AG08395 (cell line): ENCODE data around the gene PDK4.
"Not testable (repeated sequence)": the region's sequence is repeated elsewhere in the genome, so short reads cannot be mapped to it uniquely, and the experiment has no call there.

Source experiments
- DNase-seq: peaks from one replicate; pipeline ENCODE4 v3.0.0; 2012; ENCODE audit warnings: mixed read lengths, low spot score

PDK4 gene

DNA sequence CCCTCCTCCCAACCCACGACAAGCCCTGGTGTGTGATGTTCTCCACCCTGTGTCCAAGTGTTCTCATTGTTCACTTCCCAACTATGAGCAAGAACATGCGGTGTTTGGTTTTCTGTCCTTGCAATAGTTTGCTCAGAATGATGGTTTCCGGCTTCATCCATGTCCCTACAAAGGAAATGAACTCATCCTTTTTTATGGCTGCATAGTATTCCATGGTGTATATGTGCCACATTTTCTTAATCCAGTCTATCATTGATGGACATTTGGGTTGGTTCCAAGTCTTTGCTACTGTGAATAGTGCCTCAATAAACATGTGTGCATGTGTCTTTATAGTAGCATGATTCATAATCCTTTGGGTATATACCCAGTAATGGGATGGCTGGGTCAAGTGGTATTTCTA, 8.5 kb upstream of the PDK4 start:
- DNase-seq, result not testable (repeated sequence)

DNA sequence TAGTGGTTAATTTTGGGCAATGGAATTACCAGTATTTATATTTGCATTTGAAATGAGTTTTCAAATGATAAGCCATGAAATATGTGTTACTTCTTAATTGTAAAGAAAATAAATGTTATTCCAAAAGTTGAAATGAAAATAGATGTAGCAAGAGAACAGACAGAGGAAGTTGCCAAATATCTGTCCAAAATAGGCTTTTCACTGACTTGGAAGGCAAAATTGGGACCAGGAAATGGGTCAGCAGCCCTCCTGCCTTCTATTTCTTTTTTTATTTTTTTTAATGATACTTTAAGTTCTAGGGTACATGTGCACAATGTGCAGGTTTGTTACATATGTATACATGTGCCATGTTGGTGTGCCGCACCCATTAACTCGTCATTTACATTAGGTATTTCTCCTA, 8.1 kb upstream of the PDK4 start:
- not testable (repeated sequence) for DNase-seq

DNA sequence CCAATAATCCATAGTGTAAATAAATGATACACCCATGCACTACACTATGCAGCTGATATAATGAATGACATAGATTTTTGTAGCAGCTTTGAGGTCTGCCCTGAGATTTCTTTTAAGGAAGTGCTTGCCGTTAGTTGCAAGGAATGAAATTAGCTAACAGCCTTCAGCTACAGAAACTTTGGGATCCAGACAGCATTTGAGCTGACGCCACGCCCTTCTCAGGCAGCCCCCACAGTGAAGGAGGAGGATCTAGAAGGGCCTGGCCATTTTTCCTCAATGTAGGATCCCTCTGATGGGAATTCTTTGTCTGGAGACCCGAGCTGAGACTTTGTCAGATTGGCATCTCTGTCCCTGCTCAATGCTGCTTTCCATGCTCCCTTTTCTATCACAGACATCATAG, 6.1 kb upstream of the PDK4 start:
- no peak for DNase-seq

DNA sequence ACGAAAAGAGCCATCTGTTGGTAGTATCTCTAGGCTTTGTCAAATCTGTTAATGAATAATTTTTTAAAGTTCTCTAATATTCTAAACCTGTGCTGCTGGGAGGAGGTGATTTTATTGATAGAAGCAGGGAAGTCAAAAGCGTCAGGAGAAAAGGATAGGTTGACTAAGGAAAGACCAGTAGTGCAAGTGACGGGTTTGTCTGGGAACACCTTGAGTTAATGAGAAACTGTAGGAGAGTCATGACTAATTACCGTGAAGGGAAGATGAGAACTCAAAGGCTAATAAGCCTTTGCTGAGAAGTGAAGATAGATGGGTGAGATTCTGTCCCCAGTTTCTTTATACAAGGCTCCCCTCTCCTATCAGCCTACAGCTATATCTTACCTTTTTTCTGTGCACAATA, 5.0 kb upstream of the PDK4 start:
- no peak for DNase-seq

DNA sequence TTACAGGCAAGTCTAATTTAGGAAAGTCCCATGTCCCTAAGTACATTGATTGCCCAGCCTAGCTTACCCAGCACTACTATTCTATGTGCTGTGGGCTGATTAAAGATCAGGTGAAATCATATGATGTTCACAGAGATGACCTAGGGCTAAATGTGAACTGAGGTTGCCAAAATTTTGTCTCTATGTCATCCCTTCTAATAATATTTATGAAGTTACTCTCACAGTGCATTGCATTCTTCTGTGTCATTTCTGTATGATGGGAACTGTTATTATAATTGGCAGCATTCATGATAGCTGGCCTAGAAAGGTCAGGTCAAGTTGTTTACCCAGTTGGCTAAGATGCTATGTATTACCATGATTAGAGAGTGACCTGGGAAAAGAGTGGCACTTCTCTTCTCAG, 2.8 kb upstream of the PDK4 start:
- DNase-seq, result no peak

DNA sequence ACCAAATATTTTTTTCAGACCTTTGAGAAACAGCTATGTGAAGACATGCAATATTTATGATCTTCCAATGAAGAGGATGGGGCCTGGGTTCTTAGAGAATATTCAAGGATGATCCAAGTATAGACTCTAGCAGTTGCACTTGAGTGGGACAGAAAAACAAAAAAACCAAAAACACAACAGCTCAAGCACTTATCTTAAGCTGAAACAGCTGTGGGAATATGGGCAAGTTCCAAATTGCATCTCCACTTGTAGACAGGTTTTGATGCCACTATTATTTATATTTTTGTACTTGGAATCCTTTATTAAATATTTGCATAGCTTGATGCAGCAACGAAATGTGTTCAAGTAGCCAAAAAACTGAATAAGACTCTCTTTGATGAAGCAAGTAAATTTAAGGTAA, 2.2 kb upstream of the PDK4 start:
- no peak for DNase-seq

DNA sequence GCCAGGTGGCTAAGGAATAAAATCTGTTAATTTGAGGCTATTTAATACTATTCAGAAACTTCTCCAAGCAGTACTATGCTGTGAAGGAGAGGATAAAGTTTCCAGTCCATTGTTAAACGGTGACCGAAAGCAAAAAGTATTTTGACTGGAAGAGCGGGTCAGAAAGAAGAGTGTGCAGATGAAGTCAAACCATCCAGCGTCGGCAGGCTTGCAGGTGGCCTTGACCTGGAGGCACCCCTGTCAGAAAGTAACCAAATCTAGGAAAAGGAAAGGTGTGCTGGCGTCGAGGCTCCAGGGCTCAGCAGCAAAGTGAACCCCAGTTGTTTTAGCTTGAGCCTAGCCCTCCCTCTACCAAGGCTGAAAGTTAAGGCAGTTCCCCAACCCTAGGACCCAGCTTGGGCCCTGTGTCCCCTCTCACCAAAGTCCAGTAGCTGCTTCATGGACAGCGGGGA, 544 bp downstream of the PDK4 start:
- DNase-seq, result no peak

DNA sequence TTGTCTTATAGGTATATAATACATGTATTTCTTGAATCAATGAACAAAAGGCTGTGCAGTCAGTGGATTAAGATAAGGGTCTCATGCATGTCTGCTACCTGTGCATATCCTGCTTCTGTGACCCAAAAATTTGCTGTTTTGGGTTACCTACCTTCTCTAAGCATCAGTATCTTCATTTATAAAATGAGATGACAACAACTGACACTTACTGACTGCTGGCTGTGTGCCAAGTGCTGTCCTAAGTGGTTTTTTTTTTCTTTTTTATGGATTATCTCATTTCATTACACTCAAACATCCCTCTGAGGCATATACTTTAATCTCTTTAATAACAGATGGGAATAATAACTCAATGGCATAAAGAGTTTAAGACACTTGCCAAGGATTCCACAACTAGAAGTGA, 2.1 kb downstream of the PDK4 start:
- no peak for DNase-seq

DNA sequence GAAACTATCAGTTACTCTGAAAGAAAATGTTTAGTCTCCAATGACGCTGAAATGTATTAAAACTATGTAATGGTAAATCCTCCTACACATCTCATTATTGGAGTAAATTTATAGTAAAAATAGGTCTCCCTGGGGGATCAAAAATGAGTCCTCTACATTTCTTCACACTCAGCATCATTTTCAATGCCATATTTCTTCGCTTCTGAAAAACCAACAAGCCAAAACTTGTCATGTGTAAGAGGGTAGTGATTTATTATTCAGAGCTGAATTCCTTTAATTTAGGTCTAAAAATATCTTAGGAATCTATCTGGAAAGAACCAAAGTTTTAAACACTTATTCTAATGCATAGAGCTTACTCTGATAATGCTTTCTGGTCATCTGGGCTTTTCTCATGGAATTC, 3.0 kb downstream of the PDK4 start:
- no peak for DNase-seq

DNA sequence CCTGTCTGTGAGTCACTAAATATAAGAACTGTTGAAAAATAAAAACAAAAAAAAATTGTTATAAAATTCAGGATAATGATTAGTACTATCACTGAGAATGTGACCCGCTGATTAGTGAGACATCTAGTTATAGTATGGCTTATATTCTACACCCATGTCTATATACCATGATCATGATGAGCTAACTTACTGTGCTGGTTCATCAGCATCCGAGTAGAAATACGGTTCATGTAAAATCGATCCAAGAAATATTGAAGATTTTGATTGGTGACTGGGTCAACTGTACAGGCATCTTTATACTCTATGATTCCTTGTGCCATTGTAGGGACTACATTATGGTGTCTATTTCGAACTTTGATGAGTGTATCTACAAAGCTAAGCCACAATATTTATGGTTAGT, 3.7 kb downstream of the PDK4 start:
- no peak for DNase-seq

DNA sequence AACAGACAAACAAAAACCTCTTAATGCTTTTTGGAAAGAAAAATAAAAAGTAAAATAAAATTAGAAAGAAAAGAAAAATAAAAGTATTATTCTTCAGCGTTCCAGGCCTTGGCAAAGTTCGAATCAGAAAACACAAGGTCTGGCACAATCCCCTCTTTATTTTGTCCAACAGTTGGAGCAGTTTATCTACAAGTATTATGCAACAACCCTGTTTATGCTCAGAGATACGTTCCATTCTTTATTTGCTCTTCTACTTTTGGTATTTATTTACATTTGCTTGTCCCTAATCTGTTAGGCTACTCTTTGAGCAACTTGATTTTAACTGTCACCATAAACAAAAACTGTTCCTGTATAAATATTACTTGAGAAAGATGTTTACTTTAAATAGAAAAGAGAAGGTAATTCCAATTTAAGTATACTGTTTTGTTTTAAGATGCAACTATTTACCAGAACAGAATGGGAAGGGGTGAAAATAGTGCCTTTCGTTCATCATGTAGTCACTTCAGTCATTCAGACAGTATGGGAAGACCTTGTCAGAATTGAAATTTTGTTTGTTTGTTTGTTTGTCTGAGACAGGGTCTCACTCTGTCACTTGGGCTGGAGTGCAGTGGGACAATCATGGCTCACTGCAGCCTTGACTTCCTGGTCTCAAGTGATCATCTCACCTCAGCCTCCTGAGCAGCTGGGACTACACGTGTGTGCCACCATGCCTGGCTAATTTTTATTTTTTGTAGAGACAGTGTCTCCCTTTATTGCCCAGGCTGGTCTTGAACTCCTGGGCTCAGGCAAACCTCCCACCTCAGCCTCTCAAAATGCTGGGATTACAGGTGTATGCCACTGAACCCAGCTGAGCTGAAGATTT, 5.7 kb downstream of the PDK4 start:
- no peak for DNase-seq

DNA sequence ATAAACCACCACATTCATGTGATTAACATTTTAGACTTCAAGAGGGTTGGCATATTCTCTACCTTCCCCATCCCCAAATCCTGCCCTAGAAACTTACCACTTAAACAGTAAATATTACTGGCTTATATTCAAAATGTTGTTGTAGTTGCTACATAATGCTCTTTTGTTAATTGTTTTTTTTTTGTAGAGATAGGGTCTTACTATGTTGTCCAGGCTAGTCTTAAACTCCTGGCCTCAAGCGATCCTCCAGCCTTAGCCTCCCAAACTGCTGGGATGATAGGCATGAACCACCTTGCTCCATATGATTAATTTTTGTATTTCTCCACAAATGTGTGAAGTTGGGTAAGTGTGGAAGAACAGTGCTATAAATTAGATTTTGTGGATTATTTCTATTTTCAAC, 6.5 kb downstream of the PDK4 start:
- no peak for DNase-seq

DNA sequence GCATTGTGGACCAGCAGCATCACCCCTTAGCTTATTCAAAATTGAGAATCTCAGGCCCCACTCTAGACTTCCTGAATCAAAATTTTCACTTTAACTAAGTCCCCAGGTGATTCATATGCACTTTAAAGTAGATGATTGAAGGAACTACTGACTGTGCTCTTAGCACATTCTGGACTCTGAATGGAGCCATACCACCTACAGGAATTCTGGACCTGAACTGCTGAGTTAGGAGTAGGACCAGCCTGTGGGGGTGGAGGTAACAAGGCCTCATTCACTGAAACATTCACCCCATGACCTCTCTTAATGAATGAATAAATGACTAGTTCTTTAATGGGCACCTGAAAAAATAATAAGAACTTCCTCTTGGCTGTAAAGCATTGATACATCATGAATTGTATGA, 7.3 kb downstream of the PDK4 start:
- no peak for DNase-seq

DNA sequence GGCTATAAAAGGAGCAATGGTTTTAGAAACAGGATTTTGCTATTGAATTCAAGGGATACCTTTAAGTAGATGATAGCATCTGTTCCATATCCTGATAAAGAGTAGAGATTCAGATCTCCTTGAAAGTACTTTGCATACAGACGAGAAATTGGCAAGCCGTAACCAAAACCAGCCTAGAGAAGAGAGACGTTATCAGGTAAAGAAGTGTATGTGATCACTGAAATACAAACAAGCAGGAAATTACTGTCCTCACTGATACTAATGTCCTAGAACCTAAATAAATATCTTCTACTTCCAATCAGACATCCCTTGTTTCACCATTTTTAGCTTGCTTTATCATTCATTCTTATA, 9.4 kb downstream of the PDK4 start:
- DNase-seq, result no peak

DNA sequence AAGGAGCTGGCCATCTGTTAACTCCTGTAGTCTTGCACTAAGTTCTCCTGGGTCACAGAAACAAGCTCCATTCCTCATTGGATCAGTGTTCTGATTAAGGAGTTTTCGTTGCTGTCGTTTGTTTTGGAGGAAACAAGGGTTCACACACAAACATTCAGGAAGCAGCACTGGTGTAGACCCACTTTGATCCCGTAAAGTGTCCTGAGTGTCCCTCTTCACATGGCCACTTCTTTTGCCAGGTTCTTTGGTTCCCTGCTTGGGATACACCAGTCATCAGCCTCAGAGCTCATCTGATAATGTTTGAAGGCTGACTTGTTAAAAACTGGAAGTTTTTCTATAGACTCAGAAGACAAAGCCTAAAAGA, 10.9 kb downstream of the PDK4 start:
- DNase-seq, result no peak

DNA sequence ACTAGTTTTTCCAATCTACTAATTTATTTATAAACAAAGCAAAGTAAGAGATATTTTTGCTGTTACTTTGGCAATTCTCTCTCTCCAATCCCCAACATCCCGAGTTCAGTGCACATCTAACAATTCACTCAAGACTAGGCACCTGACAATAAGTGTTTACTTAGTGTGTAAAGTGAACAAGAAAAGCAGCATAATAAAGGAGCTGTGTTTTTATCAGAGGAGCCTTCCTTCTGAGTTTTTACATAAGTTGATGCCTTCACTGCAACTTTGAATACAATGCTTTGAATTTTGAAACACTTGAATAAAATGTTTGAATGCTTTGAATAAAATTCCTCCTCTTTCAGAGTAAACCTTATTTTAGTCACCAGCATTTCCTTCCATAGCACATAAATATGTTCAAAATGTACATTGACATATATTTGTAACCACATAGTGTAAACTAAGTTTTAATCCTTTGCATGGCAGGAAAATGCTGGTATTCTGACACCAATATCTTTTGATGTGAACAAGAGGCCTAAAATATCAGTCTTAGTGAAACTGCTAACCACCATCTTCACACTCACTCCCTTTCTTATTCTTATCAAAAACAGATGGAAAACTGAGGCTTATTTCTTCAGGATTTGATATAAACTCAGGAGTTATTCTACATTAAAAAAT, 11.4 kb downstream of the PDK4 start:
- DNase-seq, result no peak

DNA sequence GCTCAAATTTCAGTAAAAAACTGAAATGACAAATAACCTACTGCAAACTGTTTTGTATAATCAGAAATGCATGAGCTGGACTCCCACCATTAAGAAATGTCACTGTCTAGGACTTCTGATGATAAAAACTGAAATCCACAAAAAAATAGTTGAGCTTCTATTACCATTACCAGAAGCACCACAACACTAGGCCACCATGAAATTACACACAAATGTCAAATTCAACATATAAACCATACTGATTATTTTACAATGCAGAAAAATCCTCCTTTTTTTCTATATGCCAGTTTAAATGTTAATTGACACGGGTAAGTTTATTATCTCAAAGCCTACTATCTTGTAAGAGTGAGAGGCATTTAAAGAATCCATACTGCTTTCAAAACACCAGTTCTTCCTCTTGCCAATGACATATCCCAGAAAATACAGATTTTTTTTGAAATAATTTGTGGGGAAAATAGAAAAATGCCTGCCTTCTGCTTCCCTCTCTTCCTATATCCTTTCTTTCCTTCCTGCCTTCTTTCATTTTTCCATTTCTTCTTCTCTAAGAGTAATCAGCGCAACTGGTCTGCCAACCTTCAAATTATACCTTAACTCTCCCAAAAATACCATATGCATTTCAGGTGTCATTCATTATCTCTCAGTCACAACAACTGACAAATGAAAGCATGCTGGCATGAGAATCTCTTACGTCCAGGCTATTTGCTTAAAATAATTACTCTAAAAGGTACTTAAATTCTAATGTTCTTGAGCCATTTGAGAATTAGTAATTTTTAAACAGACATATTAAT, 12.3 kb downstream of the PDK4 start:
- DNase-seq, result no peak

DNA sequence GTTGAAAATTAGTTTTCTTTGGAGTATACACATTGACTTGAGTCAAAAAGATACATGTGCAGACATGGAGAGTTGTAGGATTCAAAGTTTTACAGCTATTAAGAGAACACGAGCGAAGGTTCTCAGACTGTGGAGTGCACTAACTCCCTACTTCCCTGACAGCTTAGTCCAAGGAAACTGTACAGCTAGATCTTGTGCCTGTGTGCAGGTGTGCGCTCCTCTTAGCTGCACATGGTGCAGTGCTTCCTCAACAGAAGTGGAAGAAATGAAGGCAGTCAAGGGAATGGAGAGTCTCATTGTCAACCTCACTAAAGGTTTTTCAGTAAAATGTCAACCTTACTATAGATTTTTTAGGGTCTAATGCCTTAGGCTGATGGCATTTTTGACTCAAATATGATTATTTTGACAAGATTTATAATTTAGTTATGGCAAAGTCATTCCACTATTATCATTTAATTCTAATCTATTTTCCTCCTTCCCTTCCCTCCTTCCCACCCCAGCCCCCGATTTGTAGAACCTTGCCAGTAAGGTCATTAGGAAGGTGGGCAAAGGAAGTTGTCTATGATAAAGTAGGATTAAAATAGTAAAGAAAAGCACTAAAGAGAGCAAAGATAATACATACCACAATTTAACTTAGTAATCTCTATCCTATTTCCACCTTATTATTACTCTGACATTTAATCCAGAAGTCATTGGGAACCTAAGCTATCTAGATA, 13.6 kb downstream of the PDK4 start:
- DNase-seq, result no peak

DNA sequence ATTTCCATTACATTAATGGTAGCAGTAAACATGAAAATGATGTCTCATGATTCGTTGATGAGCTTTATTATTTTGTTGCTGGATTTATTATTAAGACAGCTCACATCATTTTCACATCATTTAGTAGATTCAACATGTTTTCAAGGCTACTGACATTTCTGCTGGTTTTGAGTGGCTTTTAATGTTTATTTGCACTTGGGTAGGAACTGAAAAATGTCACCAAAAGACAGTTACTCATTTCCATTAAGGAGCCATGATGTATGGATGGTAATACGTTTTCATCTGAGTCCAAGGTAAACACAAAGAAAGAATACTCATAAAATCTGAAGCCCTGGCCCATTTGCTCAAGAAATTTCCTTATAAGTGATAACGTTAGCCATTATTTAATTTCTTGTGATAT, 14.8 kb downstream of the PDK4 start:
- DNase-seq, result no peak

DNA sequence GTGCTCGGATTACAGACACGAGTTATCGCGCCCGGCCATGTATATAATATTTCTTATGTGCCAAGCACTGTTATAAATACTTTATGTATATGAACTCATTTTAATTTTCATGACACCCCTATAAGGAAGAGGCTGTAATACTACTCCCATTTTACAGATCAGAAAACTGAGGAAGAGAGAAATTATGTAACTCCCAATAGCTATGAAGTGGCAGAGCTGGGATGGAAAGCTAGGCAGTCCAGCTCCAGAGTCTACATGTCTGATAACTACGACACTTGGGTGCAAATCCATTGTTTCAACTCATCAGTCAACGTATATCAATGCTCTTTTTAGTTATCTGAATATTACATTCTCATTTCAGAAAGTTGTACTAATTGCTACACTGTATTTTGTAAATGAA, 17.0 kb downstream of the PDK4 start:
- DNase-seq, result no peak

DNA sequence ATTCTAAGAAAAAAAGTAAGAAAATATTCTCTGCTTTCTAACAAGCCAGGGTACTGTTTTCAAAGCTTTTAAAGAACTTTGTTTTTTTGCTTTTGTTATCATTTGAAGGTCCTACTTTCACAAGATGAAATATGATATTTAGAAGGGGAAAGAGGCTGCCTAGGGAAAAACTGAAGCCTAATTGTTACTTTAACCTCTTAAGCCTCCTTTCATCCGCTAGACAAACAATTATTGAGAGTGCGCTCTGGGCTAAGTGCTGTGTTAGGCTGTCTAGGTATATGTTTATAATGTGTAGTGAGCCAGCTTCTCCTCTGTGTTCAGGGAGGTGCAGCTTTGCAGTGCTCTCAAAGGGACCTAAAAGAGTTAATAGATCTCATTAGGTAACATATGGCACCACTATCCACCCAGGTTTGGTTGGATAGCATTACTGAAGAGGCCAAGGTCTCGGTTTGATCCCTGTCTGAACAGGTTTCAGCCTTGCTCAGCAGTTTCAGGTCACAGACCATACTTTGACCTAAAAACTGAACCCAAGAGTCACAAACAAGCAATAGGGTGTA, 17.9 kb downstream of the PDK4 start:
- DNase-seq, result no peak

DNA sequence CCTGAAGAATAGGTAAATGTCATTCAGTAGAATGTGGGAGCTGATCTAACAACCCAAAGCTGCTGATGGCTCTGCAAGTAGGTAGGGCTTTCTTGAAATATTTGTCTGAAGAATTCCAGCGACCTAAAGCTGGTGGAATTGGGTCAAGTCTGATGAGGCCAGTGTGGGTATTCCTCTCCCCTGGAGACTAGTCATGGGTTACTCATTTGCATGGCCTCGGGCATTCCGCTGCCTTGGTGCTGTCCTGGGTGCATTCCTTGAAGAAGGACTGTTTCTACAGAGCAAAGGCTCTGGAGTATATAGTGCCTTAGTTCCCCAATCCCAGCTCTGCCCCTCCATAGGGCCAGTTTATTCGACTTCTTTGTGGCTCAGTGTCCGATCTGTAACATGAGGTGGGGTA, 19.2 kb downstream of the PDK4 start:
- peak; percentile 12 for DNase-seq
